GM21723 (cell line): Measurements from ENCODE around the gene CNKSR3.

Source experiments
- ATAC-seq: cut with Tn5 transposase; IDR thresholded peaks from one replicate; pipeline ENCODE4 v1.9.1; 2021; ENCODE audit warnings: mild to moderate bottlenecking, moderate library complexity; ENCODE audit not compliant: unreplicated experiment

Gene CNKSR3

GRCh38 chr6:154479771-154480639 is 30.5 kb downstream of the CNKSR3 start:
- ATAC-seq, result no peak

GRCh38 chr6:154479351-154479769 is 31.1 kb downstream of the CNKSR3 start:
- no peak for ATAC-seq

- no peak for ATAC-seq
Measured at GRCh38 chr6:154478701-154479060, 31.8 kb downstream of the CNKSR3 start.

- no peak for ATAC-seq
Measured at GRCh38 chr6:154478021-154478700, 32.3 kb downstream of the CNKSR3 start.

GRCh38 chr6:154476494-154476893 is 34.0 kb downstream of the CNKSR3 start:
- no peak for ATAC-seq

GRCh38 chr6:154474648-154475428 is 35.6 kb downstream of the CNKSR3 start:
- ATAC-seq, result no peak

- no peak for ATAC-seq
Measured at GRCh38 chr6:154473324-154473723, 37.2 kb downstream of the CNKSR3 start.

GRCh38 chr6:154471609-154472362 is 38.7 kb downstream of the CNKSR3 start:
- ATAC-seq, result no peak

- no peak for ATAC-seq
Measured at GRCh38 chr6:154469306-154469935, 41.1 kb downstream of the CNKSR3 start.

GRCh38 chr6:154468760-154469159 is 41.7 kb downstream of the CNKSR3 start:
- ATAC-seq, result no peak

- ATAC-seq, result no peak
Measured at GRCh38 chr6:154466971-154467679, 43.4 kb downstream of the CNKSR3 start.

- no peak for ATAC-seq
Measured at GRCh38 chr6:154466139-154466538, 44.3 kb downstream of the CNKSR3 start.

GRCh38 chr6:154463573-154464419 is 46.7 kb downstream of the CNKSR3 start:
- ATAC-seq, result no peak

- no peak for ATAC-seq
Measured at GRCh38 chr6:154462425-154462824, 48.1 kb downstream of the CNKSR3 start.

GRCh38 chr6:154461348-154461747 is 49.1 kb downstream of the CNKSR3 start:
- no peak for ATAC-seq

GRCh38 chr6:154460306-154461071 is 50.0 kb downstream of the CNKSR3 start:
- no peak for ATAC-seq

GRCh38 chr6:154459513-154459912 is 51.0 kb downstream of the CNKSR3 start:
- ATAC-seq, result no peak
